ENCODE data around the gene WDR62.

Gene WDR62

DNA sequence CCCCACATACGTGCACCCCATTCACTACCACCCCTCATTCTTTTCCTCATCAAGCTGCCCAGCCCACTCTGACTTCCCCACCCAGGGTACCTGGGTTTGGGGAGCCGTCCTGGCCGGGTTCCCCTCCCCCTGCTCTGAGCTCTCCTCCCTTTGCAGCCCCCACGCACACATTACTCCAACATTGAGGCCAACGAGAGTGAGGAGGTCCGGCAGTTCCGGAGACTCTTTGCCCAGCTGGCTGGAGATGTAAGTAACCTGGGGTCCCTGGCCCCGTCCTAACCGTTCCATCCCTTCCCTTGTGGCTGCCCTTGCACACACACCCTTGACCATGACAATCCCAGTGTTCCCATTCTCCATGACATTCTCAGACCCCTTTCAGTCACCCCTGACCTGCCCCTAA lies 87.8 kb downstream of the WDR62 start:
- DNase-seq, result no peak

DNA sequence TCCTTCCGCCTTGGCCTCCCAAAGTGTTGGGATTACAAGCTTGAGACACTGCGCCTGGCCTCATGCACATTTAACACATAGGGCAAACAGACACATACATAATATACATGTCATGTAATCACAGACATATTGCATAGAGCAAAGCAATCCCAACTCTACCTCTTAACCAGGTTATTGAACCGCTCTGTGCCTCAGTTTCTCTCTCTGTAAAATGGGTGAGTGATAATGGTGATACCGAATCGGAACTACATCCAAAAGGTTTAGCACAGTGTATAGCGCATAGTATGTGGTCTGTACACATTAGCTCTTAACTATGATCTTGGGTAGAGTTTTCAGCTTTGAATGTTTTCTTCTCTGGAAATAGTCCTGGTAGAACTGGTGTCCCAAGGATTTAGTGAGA lies 89.9 kb downstream of the WDR62 start:
- no peak for DNase-seq

DNA sequence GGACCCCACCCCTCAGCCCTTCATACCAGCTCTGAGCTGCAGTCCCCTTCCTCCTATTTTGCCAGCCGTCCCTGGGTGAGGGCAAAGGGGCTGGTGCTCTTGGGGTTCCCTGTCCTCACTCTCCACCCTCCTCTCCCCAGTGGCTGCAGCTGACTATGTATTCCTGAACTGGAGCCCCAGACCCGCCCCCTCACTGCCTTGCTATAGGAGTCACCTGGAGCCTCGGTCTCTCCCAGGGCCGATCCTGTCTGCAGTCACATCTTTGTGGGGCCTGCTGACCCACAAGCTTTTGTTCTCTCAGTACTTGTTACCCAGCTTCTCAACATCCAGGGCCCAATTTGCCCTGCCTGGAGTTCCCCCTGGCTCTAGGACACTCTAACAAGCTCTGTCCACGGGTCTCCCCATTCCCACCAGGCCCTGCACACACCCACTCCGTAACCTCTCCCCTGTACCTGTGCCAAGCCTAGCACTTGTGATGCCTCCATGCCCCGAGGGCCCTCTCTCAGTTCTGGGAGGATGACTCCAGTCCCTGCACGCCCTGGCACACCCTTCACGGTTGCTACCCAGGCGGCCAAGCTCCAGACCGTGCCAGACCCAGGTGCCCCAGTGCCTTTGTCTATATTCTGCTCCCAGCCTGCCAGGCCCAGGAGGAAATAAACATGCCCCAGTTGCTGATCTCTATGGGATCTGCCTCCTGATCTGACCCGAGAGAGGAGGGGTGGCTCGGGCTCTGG lies 95.1 kb downstream of the WDR62 start:
- DNase-seq, result no peak

DNA sequence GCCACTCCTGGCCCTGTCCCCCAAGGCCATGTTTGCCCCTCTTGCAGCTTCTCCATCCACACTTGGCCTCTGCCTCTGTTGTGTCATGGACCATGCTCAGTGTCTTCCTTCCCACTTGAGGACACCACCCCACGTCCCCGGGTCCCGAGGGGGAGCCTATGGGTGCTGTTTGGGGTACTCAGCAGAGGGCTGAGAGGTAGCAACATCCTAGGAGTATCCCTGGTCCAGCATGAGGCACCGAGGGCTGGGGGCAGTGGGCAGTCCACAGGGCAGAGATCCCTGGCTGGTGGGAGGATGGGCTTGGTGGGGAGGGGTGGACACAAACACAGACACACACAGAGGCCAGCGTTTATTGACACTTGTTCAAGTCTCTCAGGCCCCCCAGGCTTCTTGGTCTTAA lies 95.9 kb downstream of the WDR62 start:
- no peak for DNase-seq

DNA sequence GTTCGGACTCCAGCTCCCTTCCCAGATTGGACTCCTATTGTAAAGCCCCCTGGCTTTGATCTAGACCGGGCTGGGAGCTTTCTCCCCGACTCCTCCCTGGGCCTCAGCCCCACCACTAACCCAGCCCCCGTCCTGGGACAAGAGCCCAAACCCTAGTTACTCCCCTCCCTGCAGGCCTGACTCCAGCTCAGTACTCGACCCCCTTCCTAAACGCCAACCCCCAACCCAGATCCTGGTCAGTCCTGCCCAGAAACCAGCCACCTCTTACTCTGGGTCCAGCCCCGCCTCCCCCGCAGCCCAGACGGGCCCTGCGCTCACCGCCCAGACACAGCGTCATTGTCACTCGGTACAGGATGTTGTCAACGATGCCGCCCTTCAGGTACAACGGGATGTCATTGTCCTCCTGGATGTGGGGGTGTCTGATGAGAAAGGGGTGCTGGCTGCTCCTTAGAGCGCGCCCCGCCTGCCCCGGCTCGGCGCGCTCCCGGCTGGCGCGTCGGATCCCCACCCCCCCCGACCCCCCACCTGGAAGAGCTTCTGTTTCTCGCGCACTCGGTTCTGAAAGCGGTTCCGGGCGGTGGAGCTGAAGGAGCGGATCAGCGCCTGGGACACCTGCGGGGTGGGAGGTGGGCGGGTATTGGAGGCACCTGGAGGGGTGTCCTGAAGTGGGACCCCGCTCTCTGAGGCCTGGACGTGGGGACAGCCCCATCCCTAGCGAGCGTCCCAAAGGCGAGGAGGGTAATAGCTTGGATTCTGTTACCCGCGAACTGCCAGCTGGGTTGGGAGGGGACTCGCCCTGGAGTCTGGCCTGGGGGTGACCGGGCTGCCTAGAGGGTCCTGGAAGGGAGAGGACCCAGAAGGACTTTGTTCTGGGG lies 96.7 kb downstream of the WDR62 start:
- no peak for DNase-seq

DNA sequence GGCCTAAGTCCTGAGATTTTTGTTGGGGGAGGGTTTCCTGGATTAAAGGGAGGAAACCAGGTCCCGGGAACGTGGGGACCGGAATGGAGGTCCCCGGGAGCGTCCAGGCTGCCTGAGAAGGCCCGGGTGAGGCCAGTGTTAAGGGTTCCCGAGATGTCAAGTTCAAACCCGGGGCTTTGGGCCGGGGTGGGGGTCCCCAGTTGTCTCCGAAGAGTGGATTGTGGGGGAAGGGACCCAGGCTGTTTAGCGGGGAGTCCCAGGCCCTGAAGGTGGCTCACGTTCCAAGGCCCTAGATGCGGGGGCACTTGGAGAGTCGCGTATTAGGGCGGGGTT lies 97.3 kb downstream of the WDR62 start:
- DNase-seq, result no peak

DNA sequence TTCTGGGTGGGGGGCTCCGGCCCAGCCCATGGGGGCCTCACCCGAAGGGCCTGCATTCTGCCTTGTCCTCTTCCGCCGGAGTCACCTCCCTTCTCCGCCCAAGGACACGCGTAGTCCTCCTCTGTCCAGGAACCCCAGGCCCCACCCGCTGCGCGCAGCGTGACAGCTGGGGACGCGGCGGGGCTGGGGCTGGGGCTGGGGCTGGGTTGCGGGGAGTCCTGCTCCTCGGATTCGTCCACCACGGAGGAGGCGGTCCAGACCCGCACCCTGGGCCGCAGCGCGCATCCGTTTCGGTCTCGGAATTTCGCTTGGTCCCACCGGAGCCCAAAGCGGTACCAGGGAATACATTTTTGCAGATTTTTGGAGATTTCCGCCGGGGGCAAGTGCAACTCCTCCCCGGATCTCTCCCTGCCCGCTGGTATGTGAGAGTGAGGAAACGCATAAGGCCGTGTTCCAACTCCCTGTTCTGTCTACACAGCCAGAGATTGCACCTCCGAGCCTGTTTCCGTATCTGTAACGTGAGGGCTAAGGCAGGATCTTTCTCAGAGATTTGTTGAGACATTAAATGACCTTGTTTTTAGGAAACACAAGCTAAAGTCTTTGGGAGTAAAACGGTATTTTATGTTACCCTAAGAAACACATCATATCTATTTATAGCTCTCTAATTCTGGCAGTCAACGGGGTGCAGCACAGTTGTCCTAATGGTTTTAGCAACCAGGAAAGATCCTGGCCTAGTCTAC lies 97.8 kb downstream of the WDR62 start, which contains the start of gene COX7A1:
TSS of gene COX7A1 (minus strand) at position 96 of the 740 bp plus-strand sequence. CDS start at position 56, 40 bp downstream.
- DNase-seq, result no peak

DNA sequence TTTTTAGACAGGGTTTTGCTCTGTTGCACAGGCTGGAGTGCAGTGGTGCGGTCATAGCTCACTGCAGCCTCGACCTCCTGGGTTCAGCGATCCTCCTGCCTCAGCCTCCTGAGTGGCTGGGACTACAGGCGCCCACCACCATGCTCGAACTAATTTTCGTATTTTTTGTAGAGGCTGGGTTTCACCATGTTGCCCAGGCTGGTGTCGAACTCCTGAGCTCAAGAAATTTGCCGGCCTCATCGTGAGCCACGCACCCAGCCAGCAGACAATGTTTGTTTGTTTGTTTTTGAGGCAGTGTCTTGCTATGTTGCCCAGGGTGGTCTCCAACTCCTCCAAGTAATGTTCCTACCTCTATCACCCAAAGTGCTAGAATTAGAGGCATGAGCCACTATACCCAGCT lies 98.4 kb downstream of the WDR62 start:
- no peak for DNase-seq

Measured in activated gamma-delta T cell treated with Interleukin-2 at 50 U/mL for 16 hours (primary cell).